ENCODE measurements around the gene MS4A7. TPM values are rescaled to one million over a fixed set of nuclear protein-coding genes. Genes with fewer than 3 reads are reported as not detected.

Gene MS4A7
- total RNA-seq, 1 donor from 2014 or later, result not detected

GRCh38 chr11:60370252-60370810 is 8.0 kb upstream of the MS4A7 start:
- H3K4me3 ChIP-seq (ENCODE audit: low read depth, low read length), result no peak overlapping the region
- DNase-seq (ENCODE audit: low read depth), result no peak

GRCh38 chr11:60370811-60371298 is 7.5 kb upstream of the MS4A7 start:
- DNase-seq (ENCODE audit: low read depth), result no peak
- H3K4me3 ChIP-seq (ENCODE audit: low read depth, low read length), result no peak overlapping the region
- TF ChIP-seq CTCF (conservative IDR thresholded peaks at IDR 0.05; ENCODE audit: low read depth, low read length), result no peak

More at GRCh38 chr11:60370252-60370810, 8.0 kb upstream of the MS4A7 start:
- TF ChIP-seq CTCF (conservative IDR thresholded peaks at IDR 0.05; ENCODE audit: low read depth, low read length), result no peak

GRCh38 chr11:60371386-60371785 is 6.9 kb upstream of the MS4A7 start:
- DNase-seq (ENCODE audit: low read depth), result no peak
- H3K4me3 ChIP-seq (ENCODE audit: low read depth, low read length), result no peak overlapping the region
- no peak for TF ChIP-seq CTCF (conservative IDR thresholded peaks at IDR 0.05; ENCODE audit: low read depth, low read length)

GRCh38 chr11:60371854-60372253 is 6.5 kb upstream of the MS4A7 start:
- TF ChIP-seq CTCF (conservative IDR thresholded peaks at IDR 0.05; ENCODE audit: low read depth, low read length), result no peak
- no peak for DNase-seq (ENCODE audit: low read depth)
- no peak overlapping the region for H3K4me3 ChIP-seq (ENCODE audit: low read depth, low read length)

GRCh38 chr11:60372767-60373166 is 5.6 kb upstream of the MS4A7 start:
- TF ChIP-seq CTCF (conservative IDR thresholded peaks at IDR 0.05; ENCODE audit: low read depth, low read length), result no peak
- DNase-seq (ENCODE audit: low read depth), result no peak
- H3K4me3 ChIP-seq (ENCODE audit: low read depth, low read length), result no peak overlapping the region

GRCh38 chr11:60375316-60375715 is 3.0 kb upstream of the MS4A7 start:
- no peak for TF ChIP-seq CTCF (conservative IDR thresholded peaks at IDR 0.05; ENCODE audit: low read depth, low read length)

GRCh38 chr11:60376601-60377000 is 1.7 kb upstream of the MS4A7 start:
- no peak for DNase-seq (ENCODE audit: low read depth)
- no peak for TF ChIP-seq CTCF (conservative IDR thresholded peaks at IDR 0.05; ENCODE audit: low read depth, low read length)
- H3K4me3 ChIP-seq (ENCODE audit: low read depth, low read length), result no peak overlapping the region

More at GRCh38 chr11:60375316-60375715, 3.0 kb upstream of the MS4A7 start:
- DNase-seq (ENCODE audit: low read depth), result no peak
- H3K4me3 ChIP-seq (ENCODE audit: low read depth, low read length), result no peak overlapping the region
